Colonic mucosa (tissue), 4 donors: ENCODE data around the gene ADAMTS2. TPM values are rescaled to one million over a fixed set of nuclear protein-coding genes. Genes with fewer than 3 reads are reported as not detected.

Experiments
- DNase-seq: peaks from one replicate; pipeline ENCODE4 v3.0.0-alpha.2; 2020
- H3K27ac ChIP-seq: fragments of 200-600 bp; one replicate; pipeline ENCODE4 v1.8.0; 2021
- H3K27me3 ChIP-seq: fragments of 200-600 bp; one replicate; pipeline ENCODE4 v1.8.0; 2021
- H3K36me3 ChIP-seq: fragments of 200-600 bp; one replicate; pipeline ENCODE4 v1.8.0; 2021
- H3K4me1 ChIP-seq: fragments of 200-600 bp; one replicate; pipeline ENCODE4 v1.8.0; 2021; ENCODE audit warnings: mild to moderate bottlenecking
- H3K4me3 ChIP-seq: fragments of 200-600 bp; one replicate; pipeline ENCODE4 v1.8.0; 2021
- H3K9ac ChIP-seq, 2 donors: one replicate each; pipeline ENCODE4 v1.7.0; 2013; ENCODE audit warnings: control low read depth in 2 of 2, low read depth in 2 of 2, low read length in 2 of 2
- H3K9me3 ChIP-seq: fragments of 200-600 bp; one replicate; pipeline ENCODE4 v1.8.0; 2021
- intact Hi-C: fragments of 100-400 bp; cut with DNase I; formaldehyde crosslinking; loops from one replicate; pipeline ENCODE4 v1.14.1; 2022
- total RNA-seq, 2 donors: library from RNA; stranded (reverse); fragmentation: NEBNext Ultra II Directional in 1 of 2; extraction: Animal tissue kit (Norgen Biotek cat#: 25700) in 1 of 2; gene quantifications; one replicate each; pipeline ENCODE4 v1.2.1, GENCODE V29; 2021
- TF ChIP-seq, protein P1 (sequence below): fragments of 200-600 bp; IDR thresholded peaks from one replicate; pipeline ENCODE4 v1.8.0; 2022; ENCODE audit warnings: antibody characterized with exemption, mild to moderate bottlenecking
- donor health status: healthy.
- donor health status: DM: no; HTN: no; CAD: no.
- donor health status: DM: no; HTN: no; CAD: no.

ADAMTS2 gene
- total RNA-seq, 2 donors from 2014 or later: 2.9 to 4.0 TPM

DNA sequence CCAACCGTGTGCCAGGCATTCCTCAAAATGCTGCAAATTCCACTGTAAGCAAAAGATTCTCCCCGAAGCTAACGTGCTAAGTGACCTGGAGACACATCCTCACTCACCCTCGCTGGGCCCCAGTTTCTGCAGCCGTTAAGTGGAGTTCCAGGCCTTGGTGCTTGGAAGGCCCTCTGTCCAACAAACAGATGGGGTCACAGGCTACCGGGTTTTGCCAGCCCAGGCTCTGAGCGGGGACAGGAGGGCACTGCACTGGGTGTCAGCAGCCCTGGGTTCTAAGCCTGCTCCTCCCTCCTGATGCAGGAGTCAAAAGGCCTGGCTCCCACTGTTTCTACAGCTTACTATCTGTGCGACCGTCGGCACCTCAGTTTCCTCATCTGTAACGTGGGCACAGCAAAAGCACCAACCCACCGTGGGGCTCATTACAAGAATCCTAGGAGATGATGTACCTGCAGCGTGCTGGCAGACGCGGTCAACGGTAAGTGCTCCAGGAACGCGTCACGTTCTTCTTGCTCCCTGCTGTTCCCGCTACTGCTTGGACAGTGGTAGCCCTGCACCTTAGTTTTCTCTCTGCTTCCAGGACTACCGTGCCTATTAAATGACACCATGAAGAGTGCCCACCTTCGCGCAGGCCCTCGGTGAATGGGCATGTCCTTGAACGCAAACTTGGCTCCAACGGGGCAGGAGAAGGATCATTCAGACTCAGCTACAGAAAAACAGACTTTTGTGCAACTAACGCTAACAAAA, 84.8 kb downstream of the ADAMTS2 start:
- no peaks in the 10 kb centered on the region for H3K27me3 ChIP-seq
- no peak overlapping the region for H3K27ac ChIP-seq
- intact Hi-C loops: no loop called here
- no peak overlapping the region for H3K4me3 ChIP-seq
- H3K9ac ChIP-seq: no peak overlapping the region
- no peak for DNase-seq
- no peaks in the 10 kb centered on the region for H3K4me1 ChIP-seq
- no peaks in the 10 kb centered on the region for H3K36me3 ChIP-seq
- no peaks in the 10 kb centered on the region for H3K9me3 ChIP-seq
- TF ChIP-seq, protein P1, sequence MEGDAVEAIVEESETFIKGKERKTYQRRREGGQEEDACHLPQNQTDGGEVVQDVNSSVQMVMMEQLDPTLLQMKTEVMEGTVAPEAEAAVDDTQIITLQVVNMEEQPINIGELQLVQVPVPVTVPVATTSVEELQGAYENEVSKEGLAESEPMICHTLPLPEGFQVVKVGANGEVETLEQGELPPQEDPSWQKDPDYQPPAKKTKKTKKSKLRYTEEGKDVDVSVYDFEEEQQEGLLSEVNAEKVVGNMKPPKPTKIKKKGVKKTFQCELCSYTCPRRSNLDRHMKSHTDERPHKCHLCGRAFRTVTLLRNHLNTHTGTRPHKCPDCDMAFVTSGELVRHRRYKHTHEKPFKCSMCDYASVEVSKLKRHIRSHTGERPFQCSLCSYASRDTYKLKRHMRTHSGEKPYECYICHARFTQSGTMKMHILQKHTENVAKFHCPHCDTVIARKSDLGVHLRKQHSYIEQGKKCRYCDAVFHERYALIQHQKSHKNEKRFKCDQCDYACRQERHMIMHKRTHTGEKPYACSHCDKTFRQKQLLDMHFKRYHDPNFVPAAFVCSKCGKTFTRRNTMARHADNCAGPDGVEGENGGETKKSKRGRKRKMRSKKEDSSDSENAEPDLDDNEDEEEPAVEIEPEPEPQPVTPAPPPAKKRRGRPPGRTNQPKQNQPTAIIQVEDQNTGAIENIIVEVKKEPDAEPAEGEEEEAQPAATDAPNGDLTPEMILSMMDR: no peak

DNA sequence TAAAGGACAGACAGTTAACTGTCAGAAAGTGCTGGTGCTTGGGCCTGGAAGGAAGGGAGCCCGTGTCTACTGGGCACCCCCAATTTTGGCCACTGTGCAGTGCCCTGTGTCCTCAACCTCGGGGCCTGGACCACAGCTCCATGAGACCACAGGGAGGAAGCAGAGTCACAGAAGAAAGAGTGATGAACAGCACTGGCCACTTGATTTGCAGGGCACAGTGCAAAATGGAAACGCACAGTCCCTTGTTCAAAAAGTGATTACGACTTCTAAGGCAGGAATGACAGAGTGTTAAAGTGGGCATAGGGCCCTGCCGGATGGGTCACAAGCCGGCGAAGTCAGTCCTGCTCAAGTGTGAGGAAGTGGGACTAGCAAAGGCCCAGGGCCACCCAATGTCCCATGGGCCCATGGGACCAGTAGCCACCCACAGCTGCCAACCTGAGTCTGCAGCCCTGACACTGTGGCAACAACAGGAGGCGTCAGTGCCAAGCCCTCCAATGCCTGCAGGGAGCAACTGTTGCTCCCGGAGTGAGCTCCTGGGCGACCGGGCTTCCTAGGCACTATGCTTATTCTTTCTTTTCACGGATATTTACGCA, 85.4 kb downstream of the ADAMTS2 start:
- DNase-seq: no peak
- H3K4me3 ChIP-seq: no peak overlapping the region
- no peaks in the 10 kb centered on the region for H3K4me1 ChIP-seq
- no peaks in the 10 kb centered on the region for H3K27me3 ChIP-seq
- H3K9ac ChIP-seq: no peak overlapping the region
- H3K27ac ChIP-seq: no peak overlapping the region
- H3K9me3 ChIP-seq: no peaks in the 10 kb centered on the region
- intact Hi-C loops: no loop called here
- H3K36me3 ChIP-seq: no peaks in the 10 kb centered on the region
- TF ChIP-seq, protein P1: no peak

DNA sequence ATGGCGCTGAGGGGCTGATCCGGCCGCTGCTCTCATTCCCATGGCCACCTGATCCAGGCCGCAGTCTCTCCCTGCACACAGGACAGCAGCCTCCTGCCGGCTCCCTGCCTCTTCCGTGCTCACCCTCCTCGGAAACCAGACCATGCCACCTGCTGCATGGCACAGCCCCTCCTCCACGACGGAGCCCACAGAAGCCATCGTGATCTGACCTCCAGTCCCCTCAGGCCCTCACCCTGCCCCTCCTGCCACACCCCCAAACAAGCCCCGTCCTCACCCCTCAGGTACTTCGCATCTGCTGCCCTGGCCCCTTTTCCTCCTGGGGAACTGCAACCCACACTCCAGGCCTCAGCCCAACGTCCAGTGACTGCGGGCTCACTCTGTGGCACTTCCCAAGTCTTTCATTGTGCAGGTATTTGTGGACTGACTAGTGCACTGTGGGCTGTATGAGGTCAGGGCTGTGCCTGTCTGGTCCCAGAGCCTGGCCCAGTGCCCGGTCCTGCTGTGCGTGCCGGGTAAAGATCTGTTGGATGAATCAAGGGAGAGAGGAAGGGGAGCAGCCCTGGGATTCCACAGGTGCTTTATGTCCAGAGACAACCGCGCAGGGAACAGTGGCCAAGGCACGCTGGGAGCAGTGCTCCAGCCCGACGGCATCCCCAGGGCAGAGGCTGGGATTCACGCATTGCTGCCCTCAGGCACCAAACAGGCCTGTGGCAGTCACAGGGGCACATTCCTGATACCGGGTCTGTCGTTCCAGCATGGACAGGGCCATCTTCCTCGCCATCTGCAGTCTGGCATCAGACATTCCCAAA, 86.1 kb downstream of the ADAMTS2 start:
- Histone ChIP-seq H3K9me3 (no peaks in the 10 kb centered on the region), H3K27ac (no peak overlapping the region), H3K4me1 (no peaks in the 10 kb centered on the region), H3K9ac (no peak overlapping the region), H3K4me3 (no peak overlapping the region), H3K27me3 (no peaks in the 10 kb centered on the region), H3K36me3 (no peaks in the 10 kb centered on the region)
- intact Hi-C loops: no loop called here
- TF ChIP-seq, protein P1: no peak
- peak; percentile 20 for DNase-seq

DNA sequence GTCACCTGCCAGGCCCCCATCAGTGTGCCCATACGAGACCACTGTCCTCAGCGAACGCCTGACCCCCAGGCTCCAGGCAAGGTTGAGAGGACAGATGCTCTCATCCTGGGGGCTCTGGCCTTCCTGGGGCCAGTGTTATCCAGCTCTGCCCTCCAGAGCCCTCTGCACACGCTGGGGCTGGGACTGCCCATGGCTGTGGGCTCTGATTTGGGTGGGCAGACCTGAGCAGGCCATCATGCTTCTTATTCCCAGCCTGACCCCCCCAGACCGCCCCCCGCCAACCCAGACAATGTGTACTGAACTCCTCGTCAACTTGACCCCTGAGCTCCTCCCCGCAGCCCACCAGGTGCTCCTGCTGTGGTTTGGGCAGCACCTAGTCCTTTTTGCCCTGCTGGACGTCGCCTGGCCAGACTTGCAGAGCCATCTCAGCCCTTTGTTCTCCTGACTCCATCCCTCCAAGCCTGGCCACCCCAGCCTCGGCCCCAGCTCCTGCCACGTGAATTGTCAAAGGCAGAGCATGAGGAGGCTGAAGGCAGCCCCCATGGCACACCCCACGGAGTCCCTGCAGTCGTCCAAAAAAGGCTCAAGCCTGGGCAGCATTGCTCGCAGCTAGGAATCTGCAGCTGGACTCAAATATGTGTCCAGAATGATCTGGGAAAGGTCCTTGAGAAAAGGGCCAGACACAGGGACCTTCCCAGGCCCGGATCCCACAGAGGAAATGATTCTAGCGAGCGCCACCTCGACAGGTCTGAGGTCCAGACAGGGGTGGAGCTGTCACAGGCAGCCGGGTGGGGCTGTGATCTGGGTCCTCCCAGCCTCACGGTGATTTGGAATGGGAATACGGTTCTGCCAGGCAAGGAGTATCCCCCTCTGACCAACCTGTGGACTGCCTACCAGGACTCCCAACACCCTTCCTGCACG, 87.0 kb downstream of the ADAMTS2 start:
- no peaks in the 10 kb centered on the region for H3K4me1 ChIP-seq
- DNase-seq: no peak
- intact Hi-C loops: no loop called here
- H3K9me3 ChIP-seq: no peaks in the 10 kb centered on the region
- H3K9ac ChIP-seq: no peak overlapping the region
- H3K36me3 ChIP-seq: no peaks in the 10 kb centered on the region
- no peaks in the 10 kb centered on the region for H3K27me3 ChIP-seq
- TF ChIP-seq, protein P1: no peak
- H3K4me3 ChIP-seq: no peak overlapping the region
- no peak overlapping the region for H3K27ac ChIP-seq

DNA sequence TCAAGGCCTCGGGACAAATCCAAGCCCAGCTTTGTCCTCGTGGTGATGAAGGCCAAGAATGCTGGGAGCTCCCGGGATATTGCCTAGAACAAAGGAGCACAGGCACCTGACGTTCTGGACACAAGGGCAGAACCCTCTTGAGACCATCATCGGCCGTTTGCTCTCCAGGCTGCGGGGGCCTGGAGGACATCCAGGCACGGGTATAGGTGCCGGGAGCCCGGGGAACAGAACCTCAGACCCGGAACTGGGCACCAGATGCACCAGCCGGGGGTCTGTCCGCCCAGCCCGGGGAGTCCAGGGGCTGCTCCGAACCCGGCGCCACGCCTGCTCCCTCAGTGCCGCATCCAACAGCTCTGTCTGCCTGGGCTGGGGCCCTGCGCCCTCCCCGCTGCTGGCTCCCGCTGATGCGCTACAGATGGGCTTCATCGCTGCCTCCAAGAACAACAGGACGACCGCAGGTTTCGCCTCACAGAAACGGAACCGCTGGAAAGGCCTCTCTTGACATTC, 88.0 kb downstream of the ADAMTS2 start:
- Histone ChIP-seq H3K4me3 (no peak overlapping the region), H3K4me1 (no peaks in the 10 kb centered on the region), H3K9ac (no peak overlapping the region), H3K27me3 (no peaks in the 10 kb centered on the region), H3K9me3 (no peaks in the 10 kb centered on the region), H3K36me3 (no peaks in the 10 kb centered on the region), H3K27ac (no peak overlapping the region)
- intact Hi-C loops: no loop called here
- DNase-seq: peak; percentile 11
- TF ChIP-seq, protein P1: no peak
